ENCODE measurements around the gene MEIS2.

Gene MEIS2

GRCh38 chr15:37107071-37107743 lies 6.9 kb upstream of the MEIS2 start:
- no peaks in the 10 kb centered on the region for H3K9me3 ChIP-seq (ENCODE audit: severe bottlenecking)
- no peak; the same call in 2 of the 3 replicates for ATAC-seq (ENCODE audit: low read depth)
- H3K27ac ChIP-seq (ENCODE audit: poor library complexity, severe bottlenecking) = no peak overlapping the region
- no peaks in the 10 kb centered on the region for H3K4me1 ChIP-seq (ENCODE audit: insufficient read depth, poor library complexity, severe bottlenecking)
- H3K36me3 ChIP-seq (ENCODE audit: low read depth) = no peaks in the 10 kb centered on the region
- no peak overlapping the region for H3K4me3 ChIP-seq (ENCODE audit: severe bottlenecking)
- H3K27me3 ChIP-seq (ENCODE audit: insufficient read depth, poor library complexity, severe bottlenecking) = peaks cover 99% of the 10 kb centered on the region
- DNase-seq (ENCODE audit: low spot score) = no peak
- TF ChIP-seq CTCF (IDR thresholded peaks at IDR 0.05; ENCODE audit: poor library complexity, severe bottlenecking) = no peak

- H3K27me3 ChIP-seq (ENCODE audit: insufficient read depth, poor library complexity, severe bottlenecking) = peaks cover 99% of the 10 kb centered on the region
- no peaks in the 10 kb centered on the region for H3K36me3 ChIP-seq (ENCODE audit: low read depth)
- DNase-seq (ENCODE audit: low spot score) = no peak
- no peaks in the 10 kb centered on the region for H3K4me1 ChIP-seq (ENCODE audit: insufficient read depth, poor library complexity, severe bottlenecking)
- no peak for ATAC-seq (ENCODE audit: low read depth)
- no peak overlapping the region for H3K4me3 ChIP-seq (ENCODE audit: severe bottlenecking)
- no peaks in the 10 kb centered on the region for H3K9me3 ChIP-seq (ENCODE audit: severe bottlenecking)
- TF ChIP-seq CTCF (IDR thresholded peaks at IDR 0.05; ENCODE audit: poor library complexity, severe bottlenecking) = peak; percentile 80
- H3K27ac ChIP-seq (ENCODE audit: poor library complexity, severe bottlenecking) = no peak overlapping the region
Observed at GRCh38 chr15:37106490-37107001, 6.2 kb upstream of the MEIS2 start.

- DNase-seq (ENCODE audit: low spot score) (no peak), ATAC-seq (ENCODE audit: low read depth) (no peak)
- peaks cover 99% of the 10 kb centered on the region for H3K27me3 ChIP-seq (ENCODE audit: insufficient read depth, poor library complexity, severe bottlenecking)
Observed at GRCh38 chr15:37105889-37106288, 5.5 kb upstream of the MEIS2 start.

GRCh38 chr15:37105029-37105428 lies 4.7 kb upstream of the MEIS2 start:
- Histone ChIP-seq H3K36me3 (ENCODE audit: low read depth) (no peaks in the 10 kb centered on the region), H3K4me1 (ENCODE audit: insufficient read depth, poor library complexity, severe bottlenecking) (no peaks in the 10 kb centered on the region), H3K9me3 (ENCODE audit: severe bottlenecking) (no peaks in the 10 kb centered on the region), H3K27ac (ENCODE audit: poor library complexity, severe bottlenecking) (no peak overlapping the region), H3K27me3 (ENCODE audit: insufficient read depth, poor library complexity, severe bottlenecking) (peaks cover 95% of the 10 kb centered on the region), H3K4me3 (ENCODE audit: severe bottlenecking) (no peak overlapping the region)
- no peak for TF ChIP-seq CTCF (IDR thresholded peaks at IDR 0.05; ENCODE audit: poor library complexity, severe bottlenecking)
- DNase-seq (ENCODE audit: low spot score) = no peak
- ATAC-seq (ENCODE audit: low read depth) = no peak

More at GRCh38 chr15:37105889-37106288, 5.5 kb upstream of the MEIS2 start:
- no peaks in the 10 kb centered on the region for H3K4me1 ChIP-seq (ENCODE audit: insufficient read depth, poor library complexity, severe bottlenecking)
- no peak for TF ChIP-seq CTCF (IDR thresholded peaks at IDR 0.05; ENCODE audit: poor library complexity, severe bottlenecking)
- H3K36me3 ChIP-seq (ENCODE audit: low read depth) = no peaks in the 10 kb centered on the region
- H3K9me3 ChIP-seq (ENCODE audit: severe bottlenecking) = no peaks in the 10 kb centered on the region
- H3K4me3 ChIP-seq (ENCODE audit: severe bottlenecking) = no peak overlapping the region
- no peak overlapping the region for H3K27ac ChIP-seq (ENCODE audit: poor library complexity, severe bottlenecking)

GRCh38 chr15:37104424-37104981 lies 4.2 kb upstream of the MEIS2 start:
- Histone ChIP-seq H3K27me3 (ENCODE audit: insufficient read depth, poor library complexity, severe bottlenecking) (peaks cover 95% of the 10 kb centered on the region), H3K9me3 (ENCODE audit: severe bottlenecking) (no peaks in the 10 kb centered on the region), H3K4me3 (ENCODE audit: severe bottlenecking) (no peak overlapping the region), H3K4me1 (ENCODE audit: insufficient read depth, poor library complexity, severe bottlenecking) (peaks cover 3% of the 10 kb centered on the region), H3K36me3 (ENCODE audit: low read depth) (no peaks in the 10 kb centered on the region), H3K27ac (ENCODE audit: poor library complexity, severe bottlenecking) (no peak overlapping the region)
- ATAC-seq (ENCODE audit: low read depth) (no peak), DNase-seq (ENCODE audit: low spot score) (no peak)
- no peak for TF ChIP-seq CTCF (IDR thresholded peaks at IDR 0.05; ENCODE audit: poor library complexity, severe bottlenecking)

Measured in RWPE2 (cell line).